A673 (cell line): ENCODE data around the gene FAM228B.

ENCODE experiments used
- EZH2 ChIP-seq: fragments of 200-600 bp; sonication (generic); IDR thresholded peaks from 2 replicates; pipeline ENCODE4 v1.6.1; 2017; ENCODE audit warnings: borderline replicate concordance, low read depth, mild to moderate bottlenecking, mixed read lengths, antibody characterized with exemption, low read length; ENCODE audit not compliant: poor library complexity, severe bottlenecking
- TF ChIP-seq, protein P1 (sequence below): fragments of 300-800, 200-600 bp; sonication (generic); conservative IDR thresholded peaks from 2 replicates; pipeline ENCODE4 v1.5.1; 2017; ENCODE audit warnings: low read depth, mild to moderate bottlenecking, antibody characterized with exemption, low read length, moderate library complexity, mixed read lengths

DNA sequence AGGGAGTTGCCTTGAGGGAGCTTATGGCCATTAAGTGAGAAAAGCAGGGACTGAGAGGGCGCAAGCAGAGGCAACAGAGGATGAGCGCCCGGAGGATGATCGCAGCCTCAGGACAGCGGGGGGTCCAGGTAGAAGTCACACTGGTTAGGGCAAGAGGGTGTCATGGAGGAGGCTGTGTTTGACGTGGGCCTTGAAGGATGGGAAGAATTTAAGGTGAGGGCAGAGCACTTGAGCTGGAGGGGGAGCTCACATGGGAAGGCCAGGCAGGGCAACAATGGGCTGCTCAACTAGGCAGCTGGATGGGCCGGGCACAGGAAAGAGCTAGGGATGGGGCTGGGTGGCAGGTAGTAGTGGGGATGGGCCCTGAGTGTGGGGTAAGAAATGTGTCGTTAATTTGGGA lies 83.4 kb downstream of the FAM228B start:
- TF ChIP-seq, protein P1, sequence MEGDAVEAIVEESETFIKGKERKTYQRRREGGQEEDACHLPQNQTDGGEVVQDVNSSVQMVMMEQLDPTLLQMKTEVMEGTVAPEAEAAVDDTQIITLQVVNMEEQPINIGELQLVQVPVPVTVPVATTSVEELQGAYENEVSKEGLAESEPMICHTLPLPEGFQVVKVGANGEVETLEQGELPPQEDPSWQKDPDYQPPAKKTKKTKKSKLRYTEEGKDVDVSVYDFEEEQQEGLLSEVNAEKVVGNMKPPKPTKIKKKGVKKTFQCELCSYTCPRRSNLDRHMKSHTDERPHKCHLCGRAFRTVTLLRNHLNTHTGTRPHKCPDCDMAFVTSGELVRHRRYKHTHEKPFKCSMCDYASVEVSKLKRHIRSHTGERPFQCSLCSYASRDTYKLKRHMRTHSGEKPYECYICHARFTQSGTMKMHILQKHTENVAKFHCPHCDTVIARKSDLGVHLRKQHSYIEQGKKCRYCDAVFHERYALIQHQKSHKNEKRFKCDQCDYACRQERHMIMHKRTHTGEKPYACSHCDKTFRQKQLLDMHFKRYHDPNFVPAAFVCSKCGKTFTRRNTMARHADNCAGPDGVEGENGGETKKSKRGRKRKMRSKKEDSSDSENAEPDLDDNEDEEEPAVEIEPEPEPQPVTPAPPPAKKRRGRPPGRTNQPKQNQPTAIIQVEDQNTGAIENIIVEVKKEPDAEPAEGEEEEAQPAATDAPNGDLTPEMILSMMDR: no peak
- TF ChIP-seq EZH2: no peak
